Endothelial cell of umbilical vein (primary cell): ENCODE data around the gene CDYL. TPM values are rescaled to one million over a fixed set of nuclear protein-coding genes. Genes with fewer than 3 reads are reported as not detected.

Source experiments
- BruUV-seq: library from RNA; stranded (reverse); fragments of 400-500 nt; replicated peaks from 2 replicates; lab custom pipeline; 2021; lab: Mats Ljungman, UMichigan
- CTCF ChIA-PET: fragments of 300-600, 350-600 bp; sonication (Branson Sonifier 250); formaldehyde crosslinking; loops from one replicate; lab custom pipeline; 2021; ENCODE audit warnings: antibody characterized with exemption, inconsistent platforms; lab: Charles Lee
- POLR2A ChIA-PET: fragments of 300-600, 350-600 bp; sonication (Branson Sonifier 250); formaldehyde crosslinking; loops from one replicate; lab custom pipeline; 2021; ENCODE audit warnings: antibody characterized with exemption, inconsistent platforms; lab: Charles Lee
- DNase-seq: peaks from one replicate; pipeline ENCODE4 v3.0.0-alpha.2; 2011; ENCODE audit warnings: low read depth, low spot score
- FAIRE-seq: peaks from 2 replicates; lab custom pipeline; 2011; peaks lifted over from hg19 to GRCh38; lab: Jason Lieb, UNC
- H2AFZ ChIP-seq: 2 replicates; pipeline ENCODE4 v1.6.0; 2012; ENCODE audit warnings: low read depth, low read length, control low read depth, inconsistent platforms
- H3K27ac ChIP-seq: 2 replicates; pipeline ENCODE4 v1.5.1; 2011; ENCODE audit warnings: low read depth, mild to moderate bottlenecking, control low read depth, low read length, moderate library complexity; ENCODE audit not compliant: insufficient read depth
- H3K27me3 ChIP-seq, 2 experiments: 2 replicates each; pipeline versions ENCODE4 v1.6.0 to v1.6.1; 2011; ENCODE audit warnings: low read length in 2 of 2, mixed read lengths in 1 of 2; ENCODE audit not compliant: control insufficient read depth in 2 of 2, insufficient read depth in 2 of 2
- H3K36me3 ChIP-seq, 2 experiments: 2 replicates in 1 of 2; 3 replicates in 1 of 2; pipeline ENCODE4 v1.5.1; 2011; ENCODE audit warnings: low read length in 2 of 2, mild to moderate bottlenecking in 1 of 2, moderate library complexity in 1 of 2; ENCODE audit not compliant: control insufficient read depth in 2 of 2, insufficient read depth in 2 of 2; ENCODE audit errors: extremely low read depth in 1 of 2
- H3K4me1 ChIP-seq: 3 replicates; pipeline ENCODE4 v1.5.1; 2011; ENCODE audit warnings: mild to moderate bottlenecking, low read length; ENCODE audit not compliant: control insufficient read depth, insufficient read depth; ENCODE audit errors: extremely low read depth
- H3K4me2 ChIP-seq: 2 replicates; pipeline ENCODE4 v1.6.1; 2011; ENCODE audit warnings: low read length, control low read depth, mixed read lengths; ENCODE audit not compliant: insufficient read depth
- H3K4me3 ChIP-seq, 3 experiments: fragments of 200-600 bp in 1 of 3; sonication (generic), shearing (Covaris generic) in 1 of 3; replicated peaks in 1 of 3; 2 replicates each; pipeline ENCODE4 v1.5.1; 2011 to 2016; ENCODE audit warnings: control low read depth in 3 of 3, low read length in 3 of 3, mild to moderate bottlenecking in 2 of 3, inconsistent platforms in 1 of 3, low read depth in 1 of 3, moderate library complexity in 1 of 3; ENCODE audit not compliant: insufficient read depth in 1 of 3
- H3K79me2 ChIP-seq: 2 replicates; pipeline ENCODE4 v1.6.0; 2012; ENCODE audit warnings: low read length, inconsistent platforms; ENCODE audit not compliant: control insufficient read depth, insufficient read depth
- H3K9ac ChIP-seq: replicated peaks from 2 replicates; pipeline ENCODE3; 2011; ENCODE audit warnings: low read length, control low read depth; ENCODE audit not compliant: insufficient read depth; ENCODE audit errors: extremely low read depth
- H3K9me1 ChIP-seq: replicated peaks from 3 replicates; pipeline ENCODE4 v1.6.0; 2011; ENCODE audit warnings: mild to moderate bottlenecking, low read length; ENCODE audit not compliant: control insufficient read depth, insufficient read depth; ENCODE audit errors: extremely low read depth
- H3K9me3 ChIP-seq: replicated peaks from 2 replicates; pipeline ENCODE4 v1.5.1; 2012; ENCODE audit warnings: low read length, inconsistent platforms; ENCODE audit not compliant: control insufficient read depth, insufficient read depth
- H4K20me1 ChIP-seq: replicated peaks from 2 replicates; pipeline ENCODE3; 2011; ENCODE audit warnings: mild to moderate bottlenecking, low read length; ENCODE audit not compliant: control insufficient read depth, insufficient read depth; ENCODE audit errors: extremely low read depth
- EZH2 ChIP-seq: IDR thresholded peaks from 2 replicates; pipeline ENCODE4 v1.6.1; 2012; ENCODE audit warnings: borderline replicate concordance, low read depth, mild to moderate bottlenecking, moderate library complexity, low read length, inconsistent platforms; ENCODE audit not compliant: severe bottlenecking
- FOS ChIP-seq: IDR thresholded peaks from 2 replicates; pipeline ENCODE4 v1.6.1; 2011; ENCODE audit warnings: mild to moderate bottlenecking, low read length, moderate library complexity, borderline replicate concordance; ENCODE audit not compliant: insufficient read depth
- MYC ChIP-seq: IDR thresholded peaks from one replicate; pipeline ENCODE4 v1.6.1; 2011; ENCODE audit warnings: mild to moderate bottlenecking, low read depth, low read length
- POLR2A ChIP-seq: IDR thresholded peaks from 2 replicates; pipeline ENCODE4 v1.6.1; 2012; ENCODE audit warnings: low read depth, mild to moderate bottlenecking, control low read depth, low read length
- POLR2AphosphoS5 ChIP-seq: IDR thresholded peaks from 2 replicates; pipeline ENCODE4 v1.6.1; 2012; ENCODE audit warnings: low read depth, mild to moderate bottlenecking, control low read depth, low read length, moderate library complexity; ENCODE audit not compliant: insufficient read depth
- dilution Hi-C: fragments of 300-500 bp; cut with MboI; formaldehyde crosslinking; loops from one replicate; pipeline ENCODE4 v1.15.0; 2019; ENCODE audit warnings: low sequenced_read_pairs; ENCODE audit not compliant: extremely low pct_ligation_motif_present
- intact Hi-C: fragments of 100-400 bp; cut with micrococcal nuclease; formaldehyde crosslinking; loops from one replicate; pipeline ENCODE4 v1.10.0; 2022
- polyA plus RNA-seq, 4 experiments: library from polyadenylated mRNA; depleted of rRNA in 3 of 4; stranded (reverse) in 3 of 4; unstranded in 1 of 4; fragments of >200 nt; gene quantifications; 2 replicates each; pipeline versions ENCODE4 v1.2.1 to v1.2.3, GENCODE V29; 2011 to 2012; ENCODE audit warnings: missing spikeins in 1 of 4
- total RNA-seq: library from RNA; stranded (reverse); gene quantifications from 2 replicates; pipeline ENCODE4 v1.2.3, GENCODE V29; 2021
- TF ChIP-seq, protein P1 (sequence below): IDR thresholded peaks from 2 replicates; pipeline ENCODE4 v1.6.1; 2011; ENCODE audit not compliant: insufficient read depth, insufficient read length

CDYL gene
- total and polyA plus RNA-seq, 2 donors (not counting 3 experiments of a cell fraction or from before 2014, with no cell fraction given): 10.2 to 35.6 TPM

DNA sequence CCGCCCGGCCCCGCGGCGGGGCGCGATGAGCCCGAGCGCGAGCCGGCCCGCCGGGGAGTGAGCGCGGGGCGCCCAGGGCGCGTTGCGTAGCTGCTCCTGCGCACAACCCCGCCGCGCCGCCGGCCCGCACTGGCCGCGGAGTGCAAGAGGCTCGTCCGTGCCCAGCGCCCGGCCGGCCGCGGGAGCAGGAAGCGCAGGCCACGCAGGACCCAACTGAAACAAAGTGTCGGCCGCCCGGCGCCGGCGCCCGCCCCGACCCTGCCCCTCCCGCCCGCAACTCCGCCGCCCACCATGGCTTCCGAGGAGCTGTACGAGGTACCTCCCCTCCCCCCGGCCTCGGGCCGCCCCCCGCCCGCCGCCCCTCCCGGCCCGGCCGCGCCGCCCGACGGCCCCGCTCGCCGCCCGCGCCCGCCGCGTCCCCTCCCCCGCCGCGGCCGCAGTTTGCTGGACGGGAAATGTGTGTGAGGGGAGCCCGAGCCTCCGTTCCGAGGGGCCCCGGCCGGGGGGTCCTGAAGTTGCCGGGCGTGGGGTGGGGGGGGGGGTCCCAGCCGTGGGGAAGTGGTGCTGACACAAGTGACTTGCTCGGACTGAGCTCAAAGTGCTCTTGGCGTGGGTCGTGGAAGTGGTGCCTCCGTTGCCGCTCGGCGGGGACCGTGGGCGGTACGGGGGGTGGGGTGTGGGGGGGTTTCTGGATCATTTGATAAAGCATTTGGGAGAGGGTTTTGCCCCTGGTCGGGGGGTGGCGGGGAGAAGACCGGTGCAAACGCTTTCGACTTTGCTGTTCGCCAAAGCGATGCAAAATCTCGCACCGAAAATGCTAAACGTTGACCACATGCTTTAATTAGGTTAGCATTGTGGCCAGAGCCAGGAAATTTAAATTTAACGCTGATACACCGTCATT is 539 bp downstream of the CDYL start:
- Histone ChIP-seq H3K4me1 (peaks cover 12% of the 10 kb centered on the region), H4K20me1 (peaks cover 4% of the 10 kb centered on the region), H2AFZ (peak overlapping the region; percentile 21), H3K36me3 (no peaks in the 10 kb centered on the region), H3K9ac (peak overlapping the region; percentile 72), H3K27ac (no peak overlapping the region), H3K9me1 (no peaks in the 10 kb centered on the region), H3K27me3 (peaks cover 30% of the 10 kb centered on the region in 2 experiments), H3K4me2 (peak overlapping the region; percentile 96), H3K9me3 (no peaks in the 10 kb centered on the region), H3K79me2 (peaks cover 42% of the 10 kb centered on the region), H3K4me3 (peak overlapping the region; percentile 51 to 90 (median 64))
- TF ChIP-seq POLR2AphosphoS5 (no peak), MYC (no peak), EZH2 (no peak), FOS (no peak), POLR2A (no peak)
- TF ChIP-seq, protein P1, sequence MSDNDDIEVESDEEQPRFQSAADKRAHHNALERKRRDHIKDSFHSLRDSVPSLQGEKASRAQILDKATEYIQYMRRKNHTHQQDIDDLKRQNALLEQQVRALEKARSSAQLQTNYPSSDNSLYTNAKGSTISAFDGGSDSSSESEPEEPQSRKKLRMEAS: no peak
- intact Hi-C loops (loop anchor here (1.0 to 2.0 kb wide), 8 partner anchors 14 to 524 kb away; no protein-coding TSS in a partner anchor), dilution Hi-C loops (no loop called here)
- ChIA-PET CTCF (interaction anchor here (0.6 to 3.2 kb wide), 8 partner anchors 8 to 462 kb away, joined by 3 to 26 read pairs (median 5); no protein-coding TSS in a partner anchor), POLR2A (interaction anchor here (0.6 kb wide), 1 partner anchor 56 kb away, joined by 6 read pairs; no protein-coding TSS in a partner anchor)
- BruUV-seq: no TSS peak
- FAIRE-seq (peak; percentile 33), DNase-seq (peak; percentile 40)
